Breast epithelium (tissue), 3 donors: ENCODE results near the gene NTRK3.

Experiments used
- POLR2A ChIP-seq: fragments of 450-650 bp; IDR thresholded peaks from one replicate; pipeline ENCODE4 v1.6.1; 2016; ENCODE audit warnings: antibody characterized with exemption, mild to moderate bottlenecking, moderate library complexity
- POLR2AphosphoS5 ChIP-seq, 3 donors: sonication (generic); formaldehyde crosslinking; IDR thresholded peaks; one replicate each; pipeline ENCODE4 v1.6.1; 2017; ENCODE audit warnings: antibody characterized with exemption in 3 of 3
- TF ChIP-seq, protein P1 (sequence below), 3 donors: fragments of 450-650 bp; IDR thresholded peaks; one replicate each; pipeline ENCODE4 v1.5.1; 2016 to 2017; ENCODE audit warnings: antibody characterized with exemption in 3 of 3, mild to moderate bottlenecking in 3 of 3, moderate library complexity in 3 of 3

DNA sequence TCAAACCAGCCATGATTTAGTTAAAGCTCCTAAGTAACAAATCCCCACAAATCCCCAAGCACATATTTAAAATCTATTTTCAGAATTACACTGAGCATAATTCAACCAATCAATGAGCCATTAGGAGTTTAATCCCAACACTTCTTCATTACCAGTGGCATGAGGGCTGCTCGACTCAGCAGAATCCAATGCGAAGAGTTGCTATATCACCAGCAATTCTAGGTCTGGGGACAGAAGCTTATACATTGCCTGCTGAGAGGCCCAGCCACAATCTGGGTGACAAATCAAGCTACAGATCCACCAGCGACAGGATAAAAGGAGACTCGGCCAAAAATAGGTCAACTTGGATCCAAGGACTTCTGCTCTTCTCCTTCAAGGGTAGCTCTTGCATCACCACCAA, 238.8 kb downstream of the NTRK3 start:
- TF ChIP-seq, protein P1, sequence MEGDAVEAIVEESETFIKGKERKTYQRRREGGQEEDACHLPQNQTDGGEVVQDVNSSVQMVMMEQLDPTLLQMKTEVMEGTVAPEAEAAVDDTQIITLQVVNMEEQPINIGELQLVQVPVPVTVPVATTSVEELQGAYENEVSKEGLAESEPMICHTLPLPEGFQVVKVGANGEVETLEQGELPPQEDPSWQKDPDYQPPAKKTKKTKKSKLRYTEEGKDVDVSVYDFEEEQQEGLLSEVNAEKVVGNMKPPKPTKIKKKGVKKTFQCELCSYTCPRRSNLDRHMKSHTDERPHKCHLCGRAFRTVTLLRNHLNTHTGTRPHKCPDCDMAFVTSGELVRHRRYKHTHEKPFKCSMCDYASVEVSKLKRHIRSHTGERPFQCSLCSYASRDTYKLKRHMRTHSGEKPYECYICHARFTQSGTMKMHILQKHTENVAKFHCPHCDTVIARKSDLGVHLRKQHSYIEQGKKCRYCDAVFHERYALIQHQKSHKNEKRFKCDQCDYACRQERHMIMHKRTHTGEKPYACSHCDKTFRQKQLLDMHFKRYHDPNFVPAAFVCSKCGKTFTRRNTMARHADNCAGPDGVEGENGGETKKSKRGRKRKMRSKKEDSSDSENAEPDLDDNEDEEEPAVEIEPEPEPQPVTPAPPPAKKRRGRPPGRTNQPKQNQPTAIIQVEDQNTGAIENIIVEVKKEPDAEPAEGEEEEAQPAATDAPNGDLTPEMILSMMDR (IDR thresholded peaks at IDR 0.05): no peak
- no peak for TF ChIP-seq POLR2A
- TF ChIP-seq POLR2AphosphoS5 (IDR thresholded peaks at IDR 0.05): no peak
